Measurements from ENCODE around the gene WDR64.

- TF ChIP-seq, protein P1, sequence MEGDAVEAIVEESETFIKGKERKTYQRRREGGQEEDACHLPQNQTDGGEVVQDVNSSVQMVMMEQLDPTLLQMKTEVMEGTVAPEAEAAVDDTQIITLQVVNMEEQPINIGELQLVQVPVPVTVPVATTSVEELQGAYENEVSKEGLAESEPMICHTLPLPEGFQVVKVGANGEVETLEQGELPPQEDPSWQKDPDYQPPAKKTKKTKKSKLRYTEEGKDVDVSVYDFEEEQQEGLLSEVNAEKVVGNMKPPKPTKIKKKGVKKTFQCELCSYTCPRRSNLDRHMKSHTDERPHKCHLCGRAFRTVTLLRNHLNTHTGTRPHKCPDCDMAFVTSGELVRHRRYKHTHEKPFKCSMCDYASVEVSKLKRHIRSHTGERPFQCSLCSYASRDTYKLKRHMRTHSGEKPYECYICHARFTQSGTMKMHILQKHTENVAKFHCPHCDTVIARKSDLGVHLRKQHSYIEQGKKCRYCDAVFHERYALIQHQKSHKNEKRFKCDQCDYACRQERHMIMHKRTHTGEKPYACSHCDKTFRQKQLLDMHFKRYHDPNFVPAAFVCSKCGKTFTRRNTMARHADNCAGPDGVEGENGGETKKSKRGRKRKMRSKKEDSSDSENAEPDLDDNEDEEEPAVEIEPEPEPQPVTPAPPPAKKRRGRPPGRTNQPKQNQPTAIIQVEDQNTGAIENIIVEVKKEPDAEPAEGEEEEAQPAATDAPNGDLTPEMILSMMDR (IDR thresholded peaks at IDR 0.05), result no peak
- TF ChIP-seq POLR2A (IDR thresholded peaks at IDR 0.05) (no peak), POLR2AphosphoS5 (IDR thresholded peaks at IDR 0.05) (no peak)
Observed at GRCh38 chr1:241606544-241606943, 45.5 kb upstream of the WDR64 start.

All from upper lobe of left lung (tissue), 4 donors.